SH-SY5Y (cell line): ENCODE data around the gene RGMB.

ENCODE experiments used
- GATA2 ChIP-seq: IDR thresholded peaks from 2 replicates; pipeline ENCODE4 v1.6.1; 2011; ENCODE audit warnings: mild to moderate bottlenecking, low read depth, low read length
- GATA3 ChIP-seq: IDR thresholded peaks from 2 replicates; pipeline ENCODE4 v1.6.1; 2011; ENCODE audit warnings: low read depth, mild to moderate bottlenecking, low read length, moderate library complexity

DNA sequence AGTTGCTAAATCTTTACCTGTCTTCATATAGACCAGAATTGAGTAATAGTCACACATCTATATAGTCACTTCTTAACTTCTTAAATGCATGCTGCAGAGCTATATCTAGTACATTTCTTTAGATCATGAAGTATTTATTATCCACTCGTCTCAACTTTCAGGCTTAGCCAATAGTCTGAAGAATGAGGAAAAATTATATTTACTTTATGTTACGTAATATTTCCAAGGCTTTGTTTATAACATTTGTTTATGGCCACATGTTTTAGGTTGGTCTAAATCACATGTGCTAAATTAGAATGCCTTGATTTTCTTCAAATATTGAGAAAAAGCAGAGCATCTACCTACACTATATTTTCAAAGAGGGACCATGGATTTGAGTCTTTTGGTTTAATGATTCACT is 47.2 kb upstream of the RGMB start:
- TF ChIP-seq GATA2 (no peak), GATA3 (no peak)
